GM12891 (cell line): ENCODE measurements around the gene LRRC15.

Experiments used
- PAX5 ChIP-seq: IDR thresholded peaks from 2 replicates; pipeline ENCODE4 v1.6.1; 2011; ENCODE audit warnings: low read length, moderate library complexity, mild to moderate bottlenecking; ENCODE audit not compliant: insufficient read depth, severe bottlenecking
- POLR2A ChIP-seq: IDR thresholded peaks from 2 replicates; pipeline ENCODE4 v1.6.1; 2011; ENCODE audit warnings: low read depth, low read length, control low read depth

DNA sequence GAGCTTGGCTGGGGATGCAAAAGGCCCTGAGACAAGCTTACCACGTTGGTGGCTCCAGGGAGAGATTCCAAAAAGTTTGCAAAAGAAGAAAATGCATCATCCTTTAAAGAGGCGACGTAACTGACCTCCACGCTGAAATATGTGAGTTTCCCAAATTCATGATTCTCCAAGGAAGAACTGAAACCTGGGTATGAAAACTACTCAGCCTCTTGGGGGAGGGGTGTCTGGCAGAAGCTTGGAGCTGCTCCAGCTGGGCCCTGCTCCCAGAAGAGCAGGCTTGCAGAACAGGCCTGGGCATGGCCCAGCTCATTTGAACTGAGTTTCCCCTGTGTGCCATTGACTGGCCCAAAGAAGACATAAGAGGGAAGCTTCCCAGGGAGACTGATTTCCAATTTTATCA is 39.0 kb downstream of the LRRC15 start:
- TF ChIP-seq POLR2A (no peak), PAX5 (no peak)
